ENCODE measurements around the gene ASCL3. TPM values are rescaled to one million over a fixed set of nuclear protein-coding genes. Genes with fewer than 3 reads are reported as not detected.
"Not testable (repeated sequence)": the region's sequence is repeated elsewhere in the genome, so short reads cannot be mapped to it uniquely, and the experiment has no call there.

ASCL3 gene
- not detected for polyA plus RNA-seq (2012; ENCODE audit: low read depth, missing spikeins)

- TF ChIP-seq POLR2AphosphoS5 (IDR thresholded peaks at IDR 0.05; ENCODE audit: low read depth, low read length), result no peak
- TF ChIP-seq TAF1 (IDR thresholded peaks at IDR 0.05; ENCODE audit: low read depth, low read length), result no peak
- no peak for TF ChIP-seq POLR2A (IDR thresholded peaks at IDR 0.05; ENCODE audit: low read depth, low read length)
- no peak for TF ChIP-seq SPI1 (IDR thresholded peaks at IDR 0.05; ENCODE audit: low read depth, low read length)
- TF ChIP-seq POU2F2 (IDR thresholded peaks at IDR 0.05; ENCODE audit: low read depth, low read length), result no peak
- no peak for TF ChIP-seq PAX5 (IDR thresholded peaks at IDR 0.05; ENCODE audit: insufficient read depth, low read length, severe bottlenecking)
- FAIRE-seq, result no peak
- no peak for DNase-seq (ENCODE audit: insufficient read length, low spot score)
Measured at GRCh38 chr11:8942518-8943066, at the start of gene ASCL3. Gene ASCL3, minus strand, starts transcription at chr11:8943016. Its CDS starts 4,855 bp downstream, at chr11:8938161.

GRCh38 chr11:8989453-8989852 lies 46.6 kb upstream of the ASCL3 start:
- FAIRE-seq, result no peak
- TF ChIP-seq POLR2AphosphoS5 (IDR thresholded peaks at IDR 0.05; ENCODE audit: low read depth, low read length), result no peak
- TF ChIP-seq POLR2A (IDR thresholded peaks at IDR 0.05; ENCODE audit: low read depth, low read length), result no peak
- no peak for TF ChIP-seq SPI1 (IDR thresholded peaks at IDR 0.05; ENCODE audit: low read depth, low read length)
- TF ChIP-seq TAF1 (IDR thresholded peaks at IDR 0.05; ENCODE audit: low read depth, low read length), result no peak
- TF ChIP-seq POU2F2 (IDR thresholded peaks at IDR 0.05; ENCODE audit: low read depth, low read length), result no peak
- TF ChIP-seq PAX5 (IDR thresholded peaks at IDR 0.05; ENCODE audit: insufficient read depth, low read length, severe bottlenecking), result no peak
- no peak for DNase-seq (ENCODE audit: insufficient read length, low spot score)

DNA sequence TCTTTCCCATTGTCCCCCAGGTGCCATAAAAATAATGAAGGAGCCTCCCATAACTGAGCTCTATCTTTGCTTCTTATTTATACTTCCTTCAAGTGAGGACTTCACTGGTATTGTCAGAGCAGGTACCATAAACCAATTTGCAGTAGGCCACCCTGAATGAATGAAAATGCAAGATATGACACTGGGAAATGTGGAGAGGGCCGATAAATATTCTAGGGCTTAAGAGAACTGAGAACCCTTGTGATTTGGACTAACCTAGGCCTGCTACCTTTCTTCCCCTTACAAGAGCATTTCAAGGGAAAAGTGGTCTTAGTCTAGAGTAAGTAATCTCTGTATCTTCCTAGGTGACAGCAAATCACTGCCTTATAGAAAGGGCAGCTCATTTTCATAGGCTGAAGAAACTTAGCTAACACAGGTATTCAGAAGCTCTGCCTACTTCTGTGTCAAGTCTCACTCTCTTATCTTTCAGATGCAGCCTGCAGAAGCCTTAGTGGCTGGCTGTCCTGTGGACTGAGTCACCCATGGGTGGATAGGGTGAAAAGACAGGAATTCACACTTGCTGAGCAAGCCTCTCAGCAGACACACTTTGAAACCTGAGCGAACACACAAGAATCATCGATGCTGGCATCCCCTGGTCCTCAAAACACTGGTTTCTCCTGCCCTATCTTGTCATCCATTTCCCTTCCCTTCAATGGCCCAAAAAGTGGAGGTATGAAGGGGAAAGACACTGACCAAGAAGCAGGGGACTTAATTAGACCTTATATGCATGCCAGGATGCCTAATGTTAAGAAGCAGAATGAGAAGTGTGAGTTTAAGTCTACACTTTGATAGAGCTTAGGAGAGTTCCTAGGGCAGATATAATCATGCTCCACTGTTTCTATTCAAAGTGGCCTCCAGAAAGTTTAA lies 45.8 kb upstream of the ASCL3 start:
- TF ChIP-seq TAF1 (IDR thresholded peaks at IDR 0.05; ENCODE audit: low read depth, low read length) (no peak), POLR2A (IDR thresholded peaks at IDR 0.05; ENCODE audit: low read depth, low read length) (no peak), PAX5 (IDR thresholded peaks at IDR 0.05; ENCODE audit: insufficient read depth, low read length, severe bottlenecking) (no peak), POLR2AphosphoS5 (IDR thresholded peaks at IDR 0.05; ENCODE audit: low read depth, low read length) (no peak), POU2F2 (IDR thresholded peaks at IDR 0.05; ENCODE audit: low read depth, low read length) (no peak), SPI1 (IDR thresholded peaks at IDR 0.05; ENCODE audit: low read depth, low read length) (no peak)
- FAIRE-seq, result no peak
- no peak for DNase-seq (ENCODE audit: insufficient read length, low spot score)

GRCh38 chr11:8987446-8987845 lies 44.6 kb upstream of the ASCL3 start:
- DNase-seq (ENCODE audit: insufficient read length, low spot score) (no peak), FAIRE-seq (no peak)
- TF ChIP-seq POLR2A (IDR thresholded peaks at IDR 0.05; ENCODE audit: low read depth, low read length), result no peak
- no peak for TF ChIP-seq SPI1 (IDR thresholded peaks at IDR 0.05; ENCODE audit: low read depth, low read length)
- no peak for TF ChIP-seq PAX5 (IDR thresholded peaks at IDR 0.05; ENCODE audit: insufficient read depth, low read length, severe bottlenecking)
- no peak for TF ChIP-seq TAF1 (IDR thresholded peaks at IDR 0.05; ENCODE audit: low read depth, low read length)

DNA sequence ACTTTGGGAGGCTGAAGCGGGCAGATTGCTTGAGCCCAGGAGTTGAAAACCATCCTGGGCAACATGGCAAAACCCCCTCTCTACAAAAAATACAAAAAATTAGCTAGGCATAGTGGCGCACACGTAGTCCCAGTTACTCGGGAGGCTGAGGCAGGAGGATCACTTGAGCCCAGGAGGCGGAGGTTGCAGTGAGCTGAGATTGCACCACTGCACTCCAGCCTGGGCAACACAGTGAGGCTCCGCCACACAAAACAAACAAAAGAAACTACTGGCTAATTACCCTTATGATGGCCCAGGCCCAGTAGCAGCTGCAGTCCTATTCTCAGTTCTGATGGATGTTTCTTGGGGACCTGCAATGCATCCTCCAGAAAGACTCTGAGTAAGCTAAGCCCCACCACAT lies 44.0 kb upstream of the ASCL3 start:
- DNase-seq (ENCODE audit: insufficient read length, low spot score); FAIRE-seq: not testable (repeated sequence)

GRCh38 chr11:8985462-8985861 lies 42.6 kb upstream of the ASCL3 start:
- DNase-seq (ENCODE audit: insufficient read length, low spot score) (no peak), FAIRE-seq (no peak)
- TF ChIP-seq SPI1 (IDR thresholded peaks at IDR 0.05; ENCODE audit: low read depth, low read length) (no peak), POLR2A (IDR thresholded peaks at IDR 0.05; ENCODE audit: low read depth, low read length) (no peak), POLR2AphosphoS5 (IDR thresholded peaks at IDR 0.05; ENCODE audit: low read depth, low read length) (no peak), PAX5 (IDR thresholded peaks at IDR 0.05; ENCODE audit: insufficient read depth, low read length, severe bottlenecking) (no peak), POU2F2 (IDR thresholded peaks at IDR 0.05; ENCODE audit: low read depth, low read length) (no peak)

DNA sequence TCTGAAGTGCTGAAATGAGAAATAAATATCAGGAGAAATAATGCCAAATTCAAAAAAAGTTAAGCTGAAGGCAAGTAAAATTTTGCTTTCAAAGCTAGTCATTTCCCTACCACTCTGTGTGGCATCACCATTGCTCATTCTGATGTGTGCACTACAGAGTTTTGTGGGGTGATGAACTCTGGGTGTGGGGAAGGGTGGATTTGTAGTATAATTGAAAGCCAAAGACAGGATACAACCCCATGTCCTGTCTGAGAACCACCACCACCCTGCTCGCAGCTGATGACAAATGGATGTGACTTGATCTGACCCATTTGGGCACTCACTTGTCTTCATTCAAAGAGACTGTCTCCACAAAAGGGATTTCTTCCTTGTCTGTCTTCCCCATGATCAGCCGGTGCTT lies 40.7 kb upstream of the ASCL3 start:
- FAIRE-seq, result no peak
- TF ChIP-seq POLR2AphosphoS5 (IDR thresholded peaks at IDR 0.05; ENCODE audit: low read depth, low read length) (no peak), TAF1 (IDR thresholded peaks at IDR 0.05; ENCODE audit: low read depth, low read length) (no peak)
- no peak for DNase-seq (ENCODE audit: insufficient read length, low spot score)

- no peak for FAIRE-seq
- TF ChIP-seq POU2F2 (IDR thresholded peaks at IDR 0.05; ENCODE audit: low read depth, low read length) (no peak), POLR2A (IDR thresholded peaks at IDR 0.05; ENCODE audit: low read depth, low read length) (no peak), POLR2AphosphoS5 (IDR thresholded peaks at IDR 0.05; ENCODE audit: low read depth, low read length) (no peak), PAX5 (IDR thresholded peaks at IDR 0.05; ENCODE audit: insufficient read depth, low read length, severe bottlenecking) (no peak), SPI1 (IDR thresholded peaks at IDR 0.05; ENCODE audit: low read depth, low read length) (no peak)
- DNase-seq (ENCODE audit: insufficient read length, low spot score), result no peak
Measured at GRCh38 chr11:8980485-8980884, 37.7 kb upstream of the ASCL3 start.

DNA sequence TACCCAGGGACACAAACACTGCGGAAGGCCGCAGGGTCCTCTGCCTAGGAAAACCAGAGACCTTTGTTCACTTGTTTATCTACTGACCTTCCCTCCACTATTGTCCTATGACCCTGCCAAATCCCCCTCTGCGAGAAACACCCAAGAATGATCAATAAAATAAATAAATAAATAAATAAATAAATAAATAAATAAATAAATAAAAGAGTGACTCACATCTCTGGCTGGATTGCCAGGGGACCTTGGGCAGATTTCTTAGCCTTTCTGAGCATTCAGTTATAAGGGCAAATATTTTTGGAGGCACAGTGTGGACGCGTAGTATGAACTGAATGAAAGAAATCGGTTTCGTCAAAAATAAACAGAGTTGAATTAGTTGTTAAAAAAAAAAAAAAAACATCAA lies 36.5 kb upstream of the ASCL3 start:
- not testable (repeated sequence) for DNase-seq (ENCODE audit: insufficient read length, low spot score); FAIRE-seq

DNA sequence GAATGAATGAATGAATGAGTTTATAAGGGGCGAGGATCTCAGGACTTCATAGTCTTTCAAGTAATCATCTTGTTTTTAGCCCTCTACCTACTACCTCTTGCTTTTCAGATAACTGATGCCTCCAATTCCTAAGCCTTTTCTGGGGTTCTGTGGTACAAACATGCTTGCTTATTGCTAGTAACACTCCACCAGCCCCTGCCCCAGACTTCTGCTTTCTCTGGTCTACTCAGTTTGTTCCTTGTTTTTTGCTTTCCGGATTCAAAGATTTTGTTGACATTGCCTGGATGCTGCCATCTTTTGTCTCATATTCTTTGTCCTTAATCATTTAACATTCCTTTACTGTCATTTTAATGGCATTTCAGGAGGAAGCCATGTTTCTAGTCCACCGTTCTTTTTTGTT lies 30.3 kb upstream of the ASCL3 start:
- TF ChIP-seq POLR2AphosphoS5 (IDR thresholded peaks at IDR 0.05; ENCODE audit: low read depth, low read length), result no peak
- no peak for TF ChIP-seq TAF1 (IDR thresholded peaks at IDR 0.05; ENCODE audit: low read depth, low read length)
- FAIRE-seq (no peak), DNase-seq (ENCODE audit: insufficient read length, low spot score) (no peak)

- TF ChIP-seq PAX5 (IDR thresholded peaks at IDR 0.05; ENCODE audit: insufficient read depth, low read length, severe bottlenecking), result no peak
- TF ChIP-seq POU2F2 (IDR thresholded peaks at IDR 0.05; ENCODE audit: low read depth, low read length), result no peak
- TF ChIP-seq TAF1 (IDR thresholded peaks at IDR 0.05; ENCODE audit: low read depth, low read length), result no peak
- TF ChIP-seq SPI1 (IDR thresholded peaks at IDR 0.05; ENCODE audit: low read depth, low read length), result no peak
- no peak for TF ChIP-seq POLR2AphosphoS5 (IDR thresholded peaks at IDR 0.05; ENCODE audit: low read depth, low read length)
- TF ChIP-seq POLR2A (IDR thresholded peaks at IDR 0.05; ENCODE audit: low read depth, low read length), result no peak
- FAIRE-seq (no peak), DNase-seq (ENCODE audit: insufficient read length, low spot score) (no peak)
Measured at GRCh38 chr11:8971924-8972316, 29.1 kb upstream of the ASCL3 start.

Data from GM12891 (cell line).